ENCODE measurements around the gene SEC24D. TPM values are rescaled to one million over a fixed set of nuclear protein-coding genes. Genes with fewer than 3 reads are reported as not detected.

The SEC24D gene
- total and polyA plus RNA-seq, 9 of the 15 experiments (the other 6 are each of a cell fraction or from before 2014, with no cell fraction given), result 7.1 to 22.5 (median 11.3) TPM

- TF ChIP-seq ZBTB12 (CRISPR knock-in tag; IDR thresholded peaks at IDR 0.05) (no peak), ETS1 (conservative IDR thresholded peaks at IDR 0.05; ENCODE audit: control insufficient read depth, low read depth, low read length) (no peak)
These were observed 21.9 kb downstream of the SEC24D start (continued) for GRCh38 chr4:118814058-118814457.

- Histone ChIP-seq H3K27ac (ENCODE audit: extremely low read depth, low read depth, low read length) (no peak overlapping the region), H3K27me3 (ENCODE audit: control insufficient read depth in 2 of 2, insufficient read depth in 2 of 2, low read length in 2 of 2) (no peaks in the 10 kb centered on the region), H3K9me3 (replicated peaks; ENCODE audit: control insufficient read depth, insufficient read depth, low read depth, low read length) (no peaks in the 10 kb centered on the region), H3K36me3 (ENCODE audit: control insufficient read depth, insufficient read depth, low read length) (peaks cover 54% of the 10 kb centered on the region; the same call in 2 of the 3 replicates), H3K4me2 (ENCODE audit: insufficient read depth, low read length) (no peak overlapping the region), H3K4me1 (replicated peaks in 1 of 2; ENCODE audit: control insufficient read depth in 2 of 2, insufficient read depth in 2 of 2, low read length in 2 of 2) (no peaks in the 10 kb centered on the region), H3K4me3 (no peak overlapping the region), H3K9ac (ENCODE audit: insufficient read depth in 1 of 2, low read depth in 2 of 2, low read length in 2 of 2) (no peak overlapping the region), H4K20me1 (replicated peaks; ENCODE audit: control insufficient read depth, insufficient read depth, low read length) (0 out of 2 replicates have a peak, but pooled peaks cover 3% of the 10 kb centered on the region), H3K79me2 (ENCODE audit: control insufficient read depth, insufficient read depth, low read length) (no peaks in the 10 kb centered on the region), H3K9me1 (ENCODE audit: control insufficient read depth, insufficient read depth, low read length) (no peaks in the 10 kb centered on the region), H2AFZ (ENCODE audit: low read depth, low read length) (no peak overlapping the region)
- ChIA-PET POLR2A (interaction anchor here (0.6 to 2.3 kb wide), 3 partner anchors 9 to 22 kb away, joined by 3 to 11 read pairs (median 3); partner anchors contain the start of gene SEC24D), CTCF (ENCODE audit: low intra/inter-chr PET ratio) (no interaction called here)
- peak; percentile 82; the same call in 1 of the 2 replicates for TF ChIP-seq ZNF12 (CRISPR knock-in tag; IDR thresholded peaks at IDR 0.05)
- no peak for TF ChIP-seq EWSR1 (IDR thresholded peaks at IDR 0.05; ENCODE audit: borderline replicate concordance, low read depth, partially characterized antibody)
- in situ Hi-C loops (cut with MboI) (no loop called here), intact Hi-C loops (cut with micrococcal nuclease) (no loop called here)
- no peak for DNase-seq (ENCODE audit: extremely low read depth in 1 of 4, low spot score in 3 of 4)
- BruUV-seq (replicated peaks), result no TSS peak
- 59% methylated on average over 3 of the region's 3 CpGs for WGBS (ENCODE audit: insufficient coverage, low coverage, missing lambda C conversion rate)
- no peak for FAIRE-seq
- no peak for ATAC-seq
These were observed 22.4 kb downstream of the SEC24D start for GRCh38 chr4:118813561-118813960.
